ENCODE data around the gene LMBRD2. TPM values are rescaled to one million over a fixed set of nuclear protein-coding genes. Genes with fewer than 3 reads are reported as not detected.

Gene LMBRD2
- total RNA-seq, 1 experiment from 2014 or later, result 6.4 TPM

- no TSS peak for BruUV-seq (replicated peaks)
- ChIA-PET POLR2A (ENCODE audit: low non-redundant PET) (no interaction called here), CTCF (interaction anchor here (0.7 to 1.0 kb wide), 2 partner anchors 64 to 148 kb away, joined by 3 to 4 read pairs; partner anchors contain the start of gene NADK2)
- peaks cover 7% of the 10 kb centered on the region for H3K4me1 ChIP-seq (ENCODE audit: insufficient read depth, low read length, poor library complexity, severe bottlenecking)
- H3K27me3 ChIP-seq (replicated peaks; ENCODE audit: insufficient read depth, low read depth, low read length, poor library complexity), result no peaks in the 10 kb centered on the region
- H3K27ac ChIP-seq (ENCODE audit: low read depth, low read length, poor library complexity, severe bottlenecking), result no peak overlapping the region
- peaks cover 99% of the 10 kb centered on the region for H3K36me3 ChIP-seq (ENCODE audit: insufficient read depth, low read length, poor library complexity, severe bottlenecking)
- TF ChIP-seq EZH2 (IDR thresholded peaks at IDR 0.05; ENCODE audit: borderline replicate concordance, low read depth, low read length, poor library complexity, severe bottlenecking) (no peak), CTCF (conservative IDR thresholded peaks at IDR 0.05; ENCODE audit: low read depth, low read length) (peak; percentile 65)
- DNase-seq (ENCODE audit: low spot score), result peak; percentile 49
- no peak overlapping the region for H3K4me3 ChIP-seq (ENCODE audit: low read depth, low read length, poor library complexity, severe bottlenecking)
- H3K9me3 ChIP-seq (ENCODE audit: low read depth, low read length, poor library complexity, severe bottlenecking), result no peaks in the 10 kb centered on the region
- intact Hi-C loops (cut with micrococcal nuclease; ENCODE audit: unreplicated experiment), result loop anchor here (2.0 to 5.0 kb wide), 2 partner anchors 127 to 224 kb away; no protein-coding TSS in a partner anchor
Observed at GRCh38 chr5:36177715-36178523, 26.2 kb upstream of the LMBRD2 start.

- H3K4me3 ChIP-seq (ENCODE audit: low read depth, low read length, poor library complexity, severe bottlenecking), result no peak overlapping the region
- TF ChIP-seq EZH2 (IDR thresholded peaks at IDR 0.05; ENCODE audit: borderline replicate concordance, low read depth, low read length, poor library complexity, severe bottlenecking), result no peak
- TF ChIP-seq CTCF (conservative IDR thresholded peaks at IDR 0.05; ENCODE audit: low read depth, low read length), result no peak
- H3K27ac ChIP-seq (ENCODE audit: low read depth, low read length, poor library complexity, severe bottlenecking), result no peak overlapping the region
- H3K9me3 ChIP-seq (ENCODE audit: low read depth, low read length, poor library complexity, severe bottlenecking), result no peaks in the 10 kb centered on the region
- no peak for DNase-seq (ENCODE audit: low spot score)
- ChIA-PET POLR2A (ENCODE audit: low non-redundant PET) (no interaction called here), CTCF (interaction anchor here (0.7 kb wide), 1 partner anchor 149 kb away, joined by 3 read pairs; no protein-coding TSS in a partner anchor)
- BruUV-seq (replicated peaks), result no TSS peak
- intact Hi-C loops (cut with micrococcal nuclease; ENCODE audit: unreplicated experiment), result loop anchor here (5.0 kb wide), 1 partner anchor 225 kb away; no protein-coding TSS in a partner anchor
- H3K27me3 ChIP-seq (replicated peaks; ENCODE audit: insufficient read depth, low read depth, low read length, poor library complexity), result no peaks in the 10 kb centered on the region
- peaks cover 99% of the 10 kb centered on the region for H3K36me3 ChIP-seq (ENCODE audit: insufficient read depth, low read length, poor library complexity, severe bottlenecking)
- H3K4me1 ChIP-seq (ENCODE audit: insufficient read depth, low read length, poor library complexity, severe bottlenecking), result peaks cover 7% of the 10 kb centered on the region
Observed at GRCh38 chr5:36177154-36177553, 25.5 kb upstream of the LMBRD2 start.

- DNase-seq (ENCODE audit: low spot score), result no peak
- H3K36me3 ChIP-seq (ENCODE audit: insufficient read depth, low read length, poor library complexity, severe bottlenecking), result peaks cover 99% of the 10 kb centered on the region
- ChIA-PET POLR2A (ENCODE audit: low non-redundant PET) (no interaction called here), CTCF (no interaction called here)
- H3K9me3 ChIP-seq (ENCODE audit: low read depth, low read length, poor library complexity, severe bottlenecking), result no peaks in the 10 kb centered on the region
- H3K27ac ChIP-seq (ENCODE audit: low read depth, low read length, poor library complexity, severe bottlenecking), result peak overlapping the region; percentile 49
- intact Hi-C loops (cut with micrococcal nuclease; ENCODE audit: unreplicated experiment), result loop anchor here (5.0 kb wide), 1 partner anchor 227 kb away; no protein-coding TSS in a partner anchor
- BruUV-seq (replicated peaks), result no TSS peak
- peaks cover 7% of the 10 kb centered on the region for H3K4me1 ChIP-seq (ENCODE audit: insufficient read depth, low read length, poor library complexity, severe bottlenecking)
- no peaks in the 10 kb centered on the region for H3K27me3 ChIP-seq (replicated peaks; ENCODE audit: insufficient read depth, low read depth, low read length, poor library complexity)
- no peak overlapping the region for H3K4me3 ChIP-seq (ENCODE audit: low read depth, low read length, poor library complexity, severe bottlenecking)
- TF ChIP-seq EZH2 (IDR thresholded peaks at IDR 0.05; ENCODE audit: borderline replicate concordance, low read depth, low read length, poor library complexity, severe bottlenecking) (no peak), CTCF (conservative IDR thresholded peaks at IDR 0.05; ENCODE audit: low read depth, low read length) (no peak)
Observed at GRCh38 chr5:36175043-36175442, 23.4 kb upstream of the LMBRD2 start.
